HG03469 (cell line): ENCODE data around the gene OTOP2.
"Not testable (repeated sequence)": the region's sequence is repeated elsewhere in the genome, so short reads cannot be mapped to it uniquely, and the experiment has no call there.

Source experiments
- ATAC-seq: cut with Tn5 transposase; IDR thresholded peaks from one replicate; pipeline ENCODE4 v1.9.1; 2021; ENCODE audit warnings: mild to moderate bottlenecking, moderate library complexity, moderate number of reproducible peaks; ENCODE audit not compliant: unreplicated experiment

OTOP2 gene

DNA sequence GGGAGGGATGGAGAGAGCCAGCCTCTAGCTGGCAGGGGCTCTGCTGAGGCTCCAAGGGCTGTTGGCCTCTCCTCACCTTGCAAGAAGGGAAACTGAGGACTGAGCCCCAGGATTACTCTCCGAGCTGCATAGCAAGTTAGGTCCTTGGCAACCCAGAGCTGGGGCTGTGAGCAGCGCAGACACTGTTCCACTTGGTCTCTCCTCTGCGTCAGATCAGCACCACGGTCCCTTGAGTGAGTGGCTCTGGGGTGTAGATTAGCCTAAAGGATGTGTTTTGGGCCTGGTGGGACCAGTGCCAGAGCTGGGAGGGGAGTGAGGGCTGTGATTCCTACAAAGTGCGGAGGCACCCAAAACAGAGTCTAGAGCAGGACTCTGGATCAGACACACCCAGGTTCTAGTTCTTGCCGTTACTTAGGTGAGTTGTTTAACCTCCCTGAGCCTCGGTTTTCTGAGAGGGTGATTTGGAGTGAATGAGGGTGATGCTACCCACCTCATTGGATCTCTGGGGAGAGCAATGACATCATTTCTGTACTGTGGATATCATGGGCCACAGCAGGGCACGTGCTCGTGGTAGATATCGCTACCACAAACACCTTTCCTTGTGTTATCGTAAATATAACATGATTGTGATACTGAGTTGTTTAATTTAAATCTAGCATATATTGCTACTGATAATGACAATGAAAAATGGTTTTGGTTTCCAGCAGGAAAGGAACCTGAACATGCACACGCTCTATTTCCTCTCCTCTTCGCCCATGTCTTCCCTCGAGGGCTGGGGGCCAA lies 22.5 kb upstream of the OTOP2 start:
- ATAC-seq: no peak

GRCh38 chr17:74903034-74903433 lies 21.0 kb upstream of the OTOP2 start:
- ATAC-seq: no peak

DNA sequence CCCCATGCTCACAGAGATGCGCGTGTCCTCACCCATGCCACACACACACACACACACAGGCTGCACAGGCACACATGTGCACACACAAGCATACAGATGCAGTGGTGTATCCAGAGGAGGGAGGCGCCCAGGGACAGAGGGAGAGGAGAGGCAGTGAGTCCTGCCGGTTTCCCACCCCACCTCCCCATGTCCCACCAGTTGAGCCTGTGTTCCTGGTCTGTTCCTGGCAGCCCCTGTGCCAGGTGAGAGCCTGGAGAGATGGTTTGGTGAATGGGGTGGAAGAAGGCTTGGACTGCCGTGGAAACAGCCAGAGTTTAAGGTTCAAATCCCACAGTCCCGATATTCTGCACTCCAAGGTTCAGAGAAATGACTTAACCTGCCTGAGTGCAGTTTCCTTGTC lies 20.4 kb upstream of the OTOP2 start:
- ATAC-seq: no peak

DNA sequence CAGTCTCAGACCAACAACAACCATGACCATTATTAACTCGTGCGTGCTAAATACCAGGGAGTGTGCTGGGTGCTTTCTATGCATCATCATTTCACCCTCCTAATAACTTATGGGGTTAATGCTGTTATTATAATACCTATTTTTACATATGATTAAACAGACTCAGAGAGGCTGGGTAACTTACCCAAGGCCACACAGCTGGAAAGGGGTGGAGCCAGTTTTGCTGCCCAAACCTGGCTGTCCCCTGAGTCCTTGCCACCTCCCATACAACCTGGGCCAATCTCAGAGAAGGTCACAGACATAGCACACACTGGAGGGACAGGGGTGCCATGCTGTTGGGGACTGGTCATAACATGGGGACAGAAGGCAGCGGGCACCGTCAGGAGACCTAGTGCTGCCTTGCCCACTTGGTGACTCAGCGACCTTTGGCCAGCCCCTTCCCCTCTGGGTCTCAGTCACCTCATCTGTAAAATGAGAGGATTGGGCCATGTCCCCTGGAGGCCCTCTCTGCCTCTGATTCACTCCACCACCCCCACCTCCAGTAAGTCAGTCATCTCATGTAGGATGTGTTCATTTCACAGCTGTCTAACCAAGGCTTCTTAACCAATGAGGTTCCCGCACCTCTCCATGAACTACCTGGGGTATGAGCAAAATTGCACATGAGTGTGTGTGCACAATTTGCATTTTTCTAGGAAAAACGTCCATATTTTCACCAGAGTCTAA lies 19.2 kb upstream of the OTOP2 start:
- ATAC-seq: no peak

DNA sequence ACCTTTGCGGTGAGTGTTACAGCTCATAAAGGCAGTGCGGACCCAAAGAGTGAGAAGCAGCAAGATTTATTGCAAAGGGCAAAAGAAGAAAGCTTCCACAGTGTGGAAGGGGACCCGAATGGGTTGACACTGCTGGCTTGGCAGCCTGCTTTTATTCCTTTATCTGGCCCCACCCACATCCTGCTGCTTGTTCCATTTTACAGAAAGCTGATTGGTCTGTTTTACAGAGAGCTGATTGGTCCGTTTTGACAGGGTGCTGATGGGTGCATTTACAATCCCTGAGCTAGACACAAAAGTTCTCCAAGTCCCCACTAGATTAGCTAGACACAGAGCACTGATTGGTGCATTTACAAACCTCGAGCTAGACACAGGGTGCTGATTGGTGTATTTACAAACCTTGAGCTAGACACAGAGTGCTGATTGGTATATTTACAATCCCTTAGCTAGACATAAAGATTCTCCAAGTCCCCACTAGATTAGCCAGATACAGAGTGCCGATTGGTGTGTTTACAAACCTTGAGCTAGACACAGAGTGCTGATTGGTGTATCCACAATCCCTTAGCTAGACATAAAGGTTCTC lies 17.8 kb upstream of the OTOP2 start:
- not testable (repeated sequence) for ATAC-seq

DNA sequence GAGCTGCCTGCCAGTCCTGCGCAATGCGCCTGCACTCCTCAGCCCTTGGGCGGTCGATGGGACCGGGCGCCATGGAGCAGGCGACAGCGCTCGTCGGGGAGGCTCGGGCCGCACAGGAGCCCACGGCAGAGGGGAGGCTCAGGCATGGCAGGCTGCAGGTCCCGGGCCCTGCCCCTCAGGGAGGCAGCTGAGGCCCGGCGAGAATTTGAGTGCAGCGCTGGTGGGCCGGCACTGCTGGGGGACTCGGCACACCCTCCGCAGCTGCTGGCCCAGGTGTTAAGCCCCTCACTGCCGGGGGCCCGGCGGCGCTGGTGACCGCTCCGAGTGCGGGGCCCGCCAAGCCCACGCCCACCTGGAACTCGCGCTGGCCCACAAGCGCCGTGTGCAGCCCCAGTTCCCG lies 17.1 kb upstream of the OTOP2 start:
- no peak for ATAC-seq

DNA sequence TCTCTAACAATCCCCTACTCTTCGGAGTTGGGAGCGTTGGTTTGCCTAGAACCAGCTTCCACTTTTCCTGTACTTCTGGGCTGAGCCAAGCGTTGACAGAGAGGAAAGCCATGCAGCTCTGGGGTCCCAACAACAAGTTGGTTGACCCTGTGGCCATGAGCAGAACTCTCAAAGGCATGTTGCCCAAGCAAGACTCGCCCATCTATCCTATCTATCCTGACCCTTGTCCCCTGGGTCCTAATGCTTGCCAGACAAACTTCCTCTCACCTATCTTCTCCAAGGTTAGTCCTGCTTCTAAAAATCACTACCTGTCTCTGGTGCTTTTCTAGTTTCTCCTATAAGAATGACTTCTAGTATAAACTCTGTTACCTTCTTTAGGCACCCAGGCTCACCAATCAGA lies 15.0 kb upstream of the OTOP2 start:
- not testable (repeated sequence) for ATAC-seq

DNA sequence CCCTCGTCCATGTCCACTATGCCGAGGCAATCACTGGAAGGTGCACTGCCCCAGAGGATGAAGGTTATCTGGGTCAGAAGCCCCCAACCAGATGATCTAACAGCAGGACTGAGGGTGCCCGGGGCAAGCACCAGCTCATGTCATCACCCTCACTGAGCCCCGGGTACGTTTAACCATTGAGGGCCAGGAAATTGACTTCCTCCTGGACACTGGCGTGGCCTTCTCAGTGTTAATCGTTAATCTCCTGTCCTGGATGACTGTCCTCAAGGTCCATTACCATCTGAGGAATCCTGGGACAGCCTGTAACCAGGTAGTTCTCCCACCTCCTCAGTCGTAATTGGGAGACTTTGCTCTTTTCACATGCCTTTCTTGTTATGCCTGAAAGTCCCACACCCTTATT lies 12.7 kb upstream of the OTOP2 start:
- ATAC-seq: not testable (repeated sequence)

DNA sequence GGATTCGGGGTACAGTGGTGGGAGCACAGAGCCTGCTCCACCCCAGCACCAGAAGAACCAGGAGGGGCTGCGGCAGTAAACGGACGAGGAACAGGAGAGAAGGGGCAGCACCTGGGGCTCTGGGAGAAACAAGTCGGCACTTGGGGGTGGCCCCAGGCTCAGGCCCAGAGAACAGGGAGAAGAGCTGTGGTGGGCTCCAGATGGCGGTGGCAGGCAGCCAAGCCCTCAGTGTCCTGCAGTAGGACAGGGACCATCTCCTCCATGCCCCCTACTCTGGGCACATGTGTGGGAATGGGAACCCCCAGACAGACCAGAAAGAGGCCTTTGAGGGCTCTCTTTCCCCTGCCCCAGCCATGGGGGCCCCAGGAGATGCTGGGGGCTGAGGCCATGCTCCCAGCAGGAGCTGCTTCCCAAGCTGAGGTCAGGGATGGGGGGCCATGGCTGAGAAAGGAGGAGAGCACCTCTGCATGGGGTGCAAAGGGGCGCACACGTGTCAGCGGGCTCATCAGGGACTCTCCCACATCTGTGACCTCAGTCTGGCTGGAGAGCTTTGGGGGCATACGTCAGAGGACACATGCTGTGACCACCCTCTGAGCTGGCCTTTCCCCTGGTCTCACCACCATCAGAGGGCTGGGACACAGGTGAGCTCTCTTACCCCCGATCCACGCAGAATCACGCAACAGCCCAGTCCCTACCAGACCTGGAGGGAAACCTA lies 7.8 kb upstream of the OTOP2 start:
- no peak for ATAC-seq

DNA sequence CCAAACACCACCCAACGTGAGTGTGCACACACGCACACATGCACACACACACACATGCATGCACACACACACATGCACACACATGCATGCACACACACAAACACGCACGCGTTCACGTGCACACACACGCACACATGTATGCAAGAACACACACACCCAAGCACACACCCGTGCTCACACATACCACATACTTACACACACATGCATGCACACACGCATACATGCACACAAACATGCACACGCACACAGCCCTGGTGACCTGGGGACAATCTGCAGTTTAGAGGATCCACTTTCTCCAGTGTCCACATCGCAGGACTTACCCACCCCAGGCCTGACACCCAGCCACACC lies 7.2 kb upstream of the OTOP2 start:
- ATAC-seq: no peak

- ATAC-seq: no peak
Observed at GRCh38 chr17:74917430-74917829, 6.6 kb upstream of the OTOP2 start.

DNA sequence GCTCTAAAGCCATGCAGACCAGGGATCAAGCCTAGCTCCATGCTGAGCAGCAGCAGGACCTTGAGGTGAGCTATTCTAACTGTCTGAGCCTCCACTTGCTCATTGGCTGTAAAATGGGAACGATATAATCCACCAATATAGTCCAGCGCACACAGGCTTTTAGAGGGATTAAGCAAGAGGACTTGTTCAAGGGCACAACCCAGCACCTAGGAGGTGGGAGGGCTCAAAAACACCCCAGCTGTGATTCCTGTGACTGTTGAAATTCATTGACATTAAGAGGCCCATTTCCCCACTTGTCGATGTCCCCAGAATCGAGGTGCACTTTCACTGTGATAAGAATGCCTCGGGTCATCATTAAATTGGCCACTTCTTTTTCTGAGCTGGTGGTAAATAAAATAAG lies 5.2 kb upstream of the OTOP2 start:
- ATAC-seq: no peak

GRCh38 chr17:74919440-74920305 lies 4.4 kb upstream of the OTOP2 start:
- ATAC-seq: no peak

DNA sequence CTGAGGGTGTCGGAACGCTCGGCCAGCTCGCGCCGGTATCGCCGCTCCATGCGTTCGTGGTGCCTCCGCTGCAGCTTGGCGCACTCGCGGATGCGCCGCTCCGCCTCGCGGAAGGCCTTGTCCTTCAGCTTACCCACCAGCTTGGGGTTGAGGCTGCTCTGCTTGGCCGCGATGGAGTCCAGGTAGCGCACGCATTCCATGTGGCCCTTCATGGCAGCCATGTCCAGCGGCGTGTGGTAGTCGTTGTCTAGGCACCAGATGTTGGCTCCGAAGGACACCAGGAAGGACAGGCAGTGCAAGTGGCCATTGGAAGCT lies 3.8 kb upstream of the OTOP2 start:
- no peak for ATAC-seq

DNA sequence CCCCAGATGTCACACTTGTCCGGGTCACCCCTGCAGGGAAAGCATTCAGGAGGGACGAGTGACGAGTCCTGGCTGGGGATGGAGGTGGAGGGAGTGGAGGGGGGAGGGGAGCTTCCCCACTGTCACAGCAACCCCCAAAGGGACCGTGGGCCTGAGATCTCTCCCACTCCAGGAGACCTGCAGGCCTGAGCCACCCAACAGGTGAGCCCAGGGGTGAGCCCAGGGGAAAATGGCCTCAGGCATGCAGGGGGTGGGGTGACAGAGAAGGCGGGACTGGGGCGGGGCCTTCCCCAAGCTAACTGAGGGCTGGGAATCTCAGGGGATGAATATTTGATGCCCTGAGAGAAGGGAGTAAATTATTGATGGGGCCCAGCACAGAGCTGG lies 3.4 kb upstream of the OTOP2 start:
- ATAC-seq: no peak

GRCh38 chr17:74921026-74921681 lies 2.9 kb upstream of the OTOP2 start:
- no peak for ATAC-seq

GRCh38 chr17:74921769-74922168 lies 2.3 kb upstream of the OTOP2 start:
- no peak for ATAC-seq

DNA sequence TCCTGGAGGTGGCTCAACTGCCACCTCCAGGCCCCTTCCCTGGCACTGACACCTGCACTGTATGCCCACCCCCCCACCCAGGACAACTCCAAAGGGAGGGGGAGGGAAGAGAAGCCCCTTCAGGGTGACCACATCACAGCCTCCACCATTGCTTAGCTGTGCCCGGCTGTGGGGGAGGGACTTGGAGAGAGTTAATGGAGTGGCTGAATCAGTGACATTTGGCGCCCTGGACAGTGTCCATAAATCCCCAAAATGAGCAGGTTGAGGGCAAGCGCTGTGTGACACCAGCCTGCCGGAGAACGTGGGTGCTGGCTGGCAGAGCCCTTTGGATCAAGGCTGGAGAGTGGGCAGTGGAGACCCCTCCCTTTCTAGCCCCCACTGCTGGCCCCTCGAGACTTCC lies 1.9 kb upstream of the OTOP2 start:
- ATAC-seq: no peak

- no peak for ATAC-seq
Observed at GRCh38 chr17:74922694-74923537, 1.2 kb upstream of the OTOP2 start, which contains the start of gene USH1G. Gene USH1G (minus strand): TSS chr17:74923255. CDS start chr17:74923073, 182 bp downstream.
